Endodermal cell (in vitro differentiated cells): Measurements from ENCODE around the gene SPG21. TPM values are rescaled to one million over a fixed set of nuclear protein-coding genes. Genes with fewer than 3 reads are reported as not detected.

Source experiments
- DNase-seq: peaks from one replicate; pipeline ENCODE4 v3.0.0-alpha.2; 2017
- H3K27ac ChIP-seq: 2 replicates; pipeline ENCODE4 v1.5.1; 2013; ENCODE audit warnings: mild to moderate bottlenecking, low read depth, low read length, moderate library complexity
- H3K27me3 ChIP-seq: 2 replicates; pipeline ENCODE4 v1.6.1; 2013; ENCODE audit warnings: mild to moderate bottlenecking, low read length, moderate library complexity; ENCODE audit not compliant: insufficient read depth, control insufficient read depth, poor library complexity, severe bottlenecking
- H3K36me3 ChIP-seq: 2 replicates; pipeline ENCODE4 v1.7.0; 2013; ENCODE audit warnings: mild to moderate bottlenecking, low read length, moderate library complexity; ENCODE audit not compliant: control insufficient read depth, insufficient read depth
- H3K4me1 ChIP-seq: one replicate; pipeline ENCODE4 v1.7.0; 2013; ENCODE audit warnings: low read length; ENCODE audit not compliant: control insufficient read depth, insufficient read depth
- H3K4me3 ChIP-seq: 2 replicates; pipeline ENCODE4 v1.5.1; 2013; ENCODE audit warnings: mild to moderate bottlenecking, low read length, moderate library complexity
- H3K9ac ChIP-seq: 2 replicates; pipeline ENCODE4 v1.6.1; 2013; ENCODE audit warnings: mild to moderate bottlenecking, low read length, moderate library complexity; ENCODE audit not compliant: poor library complexity, severe bottlenecking; ENCODE audit errors: extremely low read depth
- H3K9me3 ChIP-seq: 2 replicates; pipeline ENCODE4 v1.6.1; 2013; ENCODE audit warnings: mild to moderate bottlenecking, low read length, moderate library complexity; ENCODE audit not compliant: control insufficient read depth
- H3K27ac Mint-ChIP-seq: 2 replicates; pipeline ENCODE4 v1.8.0; 2020; ENCODE audit warnings: mixed read lengths
- H3K27me3 Mint-ChIP-seq: 2 replicates; pipeline ENCODE4 v1.8.0; 2021; ENCODE audit warnings: mild to moderate bottlenecking, mixed read lengths; ENCODE audit not compliant: insufficient read depth
- H3K36me3 Mint-ChIP-seq: 2 replicates; pipeline ENCODE4 v1.8.0; 2020; ENCODE audit warnings: low read depth, mixed read lengths
- H3K4me1 Mint-ChIP-seq: 2 replicates; pipeline ENCODE4 v1.8.0; 2020; ENCODE audit warnings: mixed read lengths
- H3K4me3 Mint-ChIP-seq: 2 replicates; pipeline ENCODE4 v1.8.0; 2020; ENCODE audit warnings: mild to moderate bottlenecking, moderate library complexity, mixed read lengths
- H3K9me3 Mint-ChIP-seq: 2 replicates; pipeline ENCODE4 v1.8.0; 2020; ENCODE audit warnings: mild to moderate bottlenecking, mixed read lengths
- WGBS, 2 experiments: methylation state at CpG; one replicate each; pipeline versions ENCODE4 v1.1.5 to v1.1.7; 2013; ENCODE audit warnings: missing lambda C conversion rate in 2 of 2, mixed read lengths in 1 of 2; ENCODE audit not compliant: insufficient coverage in 1 of 2, insufficient read length in 1 of 2; 5-methylcytosine and 5-hydroxymethylcytosine counted together
- total RNA-seq, 2 donors: library from RNA; stranded (reverse); fragmentation: NEBNext Ultra II Directional in 1 of 2; extraction: Animal tissue kit (Norgen Biotek cat#: 25700) in 1 of 2; gene quantifications; 2 replicates in 1 of 2; 3 replicates in 1 of 2; pipeline ENCODE4 v1.2.1, GENCODE V29; 2021
- TF ChIP-seq, protein P1 (sequence below): fragments of 200-600 bp; sonication (generic); conservative IDR thresholded peaks from 2 replicates; pipeline ENCODE4 v1.5.0; 2021; ENCODE audit warnings: antibody characterized with exemption, mild to moderate bottlenecking

The SPG21 gene
- total RNA-seq, 2 donors from 2014 or later: 77.0 to 96.1 TPM

DNA sequence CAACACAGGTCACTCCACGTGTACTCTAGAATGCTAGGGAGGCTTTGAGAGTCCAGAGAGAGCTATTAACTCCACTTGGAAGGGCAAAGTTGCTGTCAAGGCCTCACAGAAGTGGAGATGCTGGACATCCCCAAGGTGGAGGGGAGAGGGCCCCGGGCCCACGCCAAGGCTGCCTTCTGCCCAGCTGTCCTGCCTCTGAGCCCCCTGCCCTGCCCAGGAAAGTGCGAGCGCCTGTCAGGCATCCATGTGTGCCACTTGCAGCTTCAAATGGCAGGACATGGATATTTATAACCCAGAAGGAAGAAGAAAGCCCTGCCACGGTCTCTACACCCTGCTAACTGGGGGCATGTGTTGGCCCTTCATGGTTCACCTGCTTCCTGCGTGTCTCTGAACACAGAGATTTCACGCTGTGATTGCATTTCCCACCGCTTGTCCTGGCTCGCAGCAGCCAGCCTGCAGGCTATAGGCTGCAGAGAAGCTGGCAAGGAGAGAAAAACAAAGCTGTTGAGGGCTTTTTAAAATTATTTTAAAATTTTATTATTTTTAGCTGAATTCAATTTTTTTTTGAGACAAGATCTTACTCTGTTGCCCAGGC lies 61.0 kb downstream of the SPG21 start:
- no peak overlapping the region for H3K4me3 ChIP-seq
- no peak overlapping the region for H3K27ac ChIP-seq
- Mint-ChIP-seq H3K27ac (no peak overlapping the region), H3K9me3 (no peaks in the 10 kb centered on the region), H3K36me3 (peaks cover 83% of the 10 kb centered on the region), H3K4me1 (no peaks in the 10 kb centered on the region), H3K27me3 (no peaks in the 10 kb centered on the region), H3K4me3 (no peak overlapping the region)
- no peaks in the 10 kb centered on the region for H3K27me3 ChIP-seq
- peaks cover 91% of the 10 kb centered on the region for H3K36me3 ChIP-seq
- WGBS, 2 experiments: 96% methylated on average over 7 to 10 of the region's 10 CpGs
- no peaks in the 10 kb centered on the region for H3K4me1 ChIP-seq
- DNase-seq: no peak
- no peaks in the 10 kb centered on the region for H3K9me3 ChIP-seq
- H3K9ac ChIP-seq: no peak overlapping the region
- TF ChIP-seq, protein P1, sequence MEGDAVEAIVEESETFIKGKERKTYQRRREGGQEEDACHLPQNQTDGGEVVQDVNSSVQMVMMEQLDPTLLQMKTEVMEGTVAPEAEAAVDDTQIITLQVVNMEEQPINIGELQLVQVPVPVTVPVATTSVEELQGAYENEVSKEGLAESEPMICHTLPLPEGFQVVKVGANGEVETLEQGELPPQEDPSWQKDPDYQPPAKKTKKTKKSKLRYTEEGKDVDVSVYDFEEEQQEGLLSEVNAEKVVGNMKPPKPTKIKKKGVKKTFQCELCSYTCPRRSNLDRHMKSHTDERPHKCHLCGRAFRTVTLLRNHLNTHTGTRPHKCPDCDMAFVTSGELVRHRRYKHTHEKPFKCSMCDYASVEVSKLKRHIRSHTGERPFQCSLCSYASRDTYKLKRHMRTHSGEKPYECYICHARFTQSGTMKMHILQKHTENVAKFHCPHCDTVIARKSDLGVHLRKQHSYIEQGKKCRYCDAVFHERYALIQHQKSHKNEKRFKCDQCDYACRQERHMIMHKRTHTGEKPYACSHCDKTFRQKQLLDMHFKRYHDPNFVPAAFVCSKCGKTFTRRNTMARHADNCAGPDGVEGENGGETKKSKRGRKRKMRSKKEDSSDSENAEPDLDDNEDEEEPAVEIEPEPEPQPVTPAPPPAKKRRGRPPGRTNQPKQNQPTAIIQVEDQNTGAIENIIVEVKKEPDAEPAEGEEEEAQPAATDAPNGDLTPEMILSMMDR: no peak

DNA sequence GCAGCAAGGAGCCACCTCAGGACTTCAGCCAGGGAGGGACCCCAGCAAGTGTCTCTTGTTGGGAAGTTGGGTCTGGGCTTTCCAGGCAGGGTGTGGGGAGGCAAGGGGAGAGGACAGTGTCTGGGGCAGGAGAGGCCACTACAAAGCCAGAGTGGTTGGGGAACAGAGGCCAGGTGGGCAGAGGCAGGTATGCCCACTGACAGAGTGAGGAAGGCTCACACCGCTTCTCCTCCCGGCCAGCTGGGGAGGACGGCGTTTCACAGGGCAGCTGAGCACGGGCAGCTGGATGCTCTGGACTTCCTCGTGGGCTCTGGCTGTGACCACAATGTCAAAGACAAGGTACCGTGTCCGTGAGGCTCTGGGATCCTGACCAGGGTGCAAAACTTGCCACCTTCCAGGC lies 63.1 kb downstream of the SPG21 start:
- H3K27ac Mint-ChIP-seq: no peak overlapping the region
- no peak overlapping the region for H3K4me3 ChIP-seq
- H3K27ac ChIP-seq: no peak overlapping the region
- no peaks in the 10 kb centered on the region for H3K27me3 ChIP-seq
- no peaks in the 10 kb centered on the region for H3K27me3 Mint-ChIP-seq
- H3K9me3 Mint-ChIP-seq: no peaks in the 10 kb centered on the region
- H3K4me3 Mint-ChIP-seq: no peak overlapping the region
- H3K9ac ChIP-seq: no peak overlapping the region
- DNase-seq: no peak
- WGBS, 2 experiments: 96 to 99% methylated on average over 8 of the region's 8 CpGs
- no peaks in the 10 kb centered on the region for H3K4me1 Mint-ChIP-seq
- TF ChIP-seq, protein P1: no peak
- peaks cover 4% of the 10 kb centered on the region for H3K9me3 ChIP-seq
- no peaks in the 10 kb centered on the region for H3K4me1 ChIP-seq
- peaks cover 74% of the 10 kb centered on the region for H3K36me3 Mint-ChIP-seq
- peaks cover 91% of the 10 kb centered on the region for H3K36me3 ChIP-seq

DNA sequence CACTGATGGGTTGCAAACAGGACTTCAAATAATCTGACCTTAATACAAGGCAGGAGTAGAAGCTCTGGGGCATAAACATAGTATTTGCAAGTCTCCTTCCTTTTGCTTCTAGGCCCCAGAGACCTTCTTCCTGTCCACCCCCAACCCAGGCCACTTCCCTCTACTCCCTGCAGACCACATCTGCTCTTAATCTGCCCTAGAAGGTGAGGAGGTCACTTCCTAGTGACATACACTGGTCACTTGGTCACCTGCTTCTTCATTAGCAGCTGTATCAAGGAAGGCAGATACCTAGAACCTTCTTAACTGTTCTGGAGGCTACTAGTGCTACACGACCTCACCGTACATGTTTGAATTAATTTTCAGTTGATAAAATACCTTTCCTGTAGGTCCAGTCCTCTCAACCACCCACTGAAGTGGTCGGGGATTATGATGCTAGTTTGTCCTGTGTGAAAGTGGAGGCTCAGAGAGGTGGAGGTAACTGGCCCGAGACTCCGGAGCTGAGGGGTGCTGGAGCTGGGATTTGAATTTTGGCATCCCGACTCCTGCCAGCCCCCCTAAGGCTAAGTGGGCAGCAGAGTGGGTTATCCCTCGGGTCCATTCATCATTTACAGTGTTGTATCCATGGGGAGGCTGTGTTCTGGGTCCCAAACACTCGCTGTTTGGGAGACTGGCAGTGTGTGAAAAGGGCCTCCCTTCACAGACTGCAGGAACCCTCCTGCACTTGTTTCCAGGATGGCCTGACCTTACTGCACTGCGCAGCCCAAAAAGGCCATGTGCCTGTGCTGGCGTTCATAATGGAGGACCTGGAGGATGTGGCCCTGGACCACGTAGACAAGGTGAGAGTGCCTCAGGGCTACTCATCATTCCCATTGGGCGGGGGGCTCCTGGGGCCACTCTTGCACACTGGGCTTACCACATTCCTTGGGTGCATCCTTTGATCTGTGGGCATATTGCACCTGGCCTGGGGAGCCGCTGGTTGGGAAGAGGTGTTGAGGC lies 64.1 kb downstream of the SPG21 start:
- WGBS, 2 experiments: 94 to 100% methylated on average over 6 to 13 of the region's 13 CpGs
- DNase-seq: no peak
- Histone ChIP-seq H3K36me3 (peaks cover 86% of the 10 kb centered on the region), H3K4me3 (no peak overlapping the region), H3K27ac (no peak overlapping the region), H3K4me1 (no peaks in the 10 kb centered on the region), H3K9me3 (peaks cover 4% of the 10 kb centered on the region), H3K27me3 (no peaks in the 10 kb centered on the region), H3K9ac (no peak overlapping the region)
- peaks cover 67% of the 10 kb centered on the region for H3K36me3 Mint-ChIP-seq
- H3K27ac Mint-ChIP-seq: no peak overlapping the region
- H3K27me3 Mint-ChIP-seq: no peaks in the 10 kb centered on the region
- no peak overlapping the region for H3K4me3 Mint-ChIP-seq
- TF ChIP-seq, protein P1: no peak
- H3K4me1 Mint-ChIP-seq: no peaks in the 10 kb centered on the region
- no peaks in the 10 kb centered on the region for H3K9me3 Mint-ChIP-seq
